ENCODE measurements around the gene ZBTB48.

Gene ZBTB48

GRCh38 chr1:6538956-6539355, 40.8 kb upstream of the ZBTB48 start:
- no peaks in the 10 kb centered on the region for H3F3A ChIP-seq (ENCODE audit: insufficient read depth)
- no peak overlapping the region for H3K9ac ChIP-seq (ENCODE audit: low read length)
- no peak overlapping the region for H3K4me2 ChIP-seq (ENCODE audit: low read depth, low read length, poor library complexity, severe bottlenecking)
- TF ChIP-seq EZH2phosphoT487 (conservative IDR thresholded peaks at IDR 0.05; ENCODE audit: low read length) (no peak), CTCF (IDR thresholded peaks at IDR 0.05; ENCODE audit: insufficient read depth, low read length, poor library complexity, severe bottlenecking) (no peak)
- no peak overlapping the region for H3K4me3 ChIP-seq (ENCODE audit: insufficient read depth, low read length, poor library complexity, severe bottlenecking)
- H3K79me2 ChIP-seq (ENCODE audit: insufficient read depth, low read length), result peaks cover 11% of the 10 kb centered on the region; the same call in 1 of the 2 replicates
- no peaks in the 10 kb centered on the region for H3K9me2 ChIP-seq (replicated peaks; ENCODE audit: insufficient read depth, low read length)
- H4K20me1 ChIP-seq (ENCODE audit: low read depth, low read length), result no peaks in the 10 kb centered on the region
- H2AFZ ChIP-seq (ENCODE audit: low read depth, low read length, severe bottlenecking), result no peak overlapping the region
- H3K27ac ChIP-seq (ENCODE audit: low read depth, low read length), result no peak overlapping the region
- H3K9me3 ChIP-seq (ENCODE audit: insufficient read depth, low read length), result no peaks in the 10 kb centered on the region
- peaks cover 12% of the 10 kb centered on the region; the same call in 1 of the 2 replicates for H3K36me3 ChIP-seq (ENCODE audit: low read length)
- H3K27me3 ChIP-seq (ENCODE audit: low read length), result no peaks in the 10 kb centered on the region

- Histone ChIP-seq H3K9ac (ENCODE audit: low read length) (no peak overlapping the region), H3K4me2 (ENCODE audit: low read depth, low read length, poor library complexity, severe bottlenecking) (no peak overlapping the region), H3K9me2 (replicated peaks; ENCODE audit: insufficient read depth, low read length) (no peaks in the 10 kb centered on the region), H3K9me3 (ENCODE audit: insufficient read depth, low read length) (no peaks in the 10 kb centered on the region), H3K27me3 (ENCODE audit: low read length) (no peaks in the 10 kb centered on the region), H3K4me3 (ENCODE audit: insufficient read depth, low read length, poor library complexity, severe bottlenecking) (no peak overlapping the region), H4K20me1 (ENCODE audit: low read depth, low read length) (no peaks in the 10 kb centered on the region), H3K79me2 (ENCODE audit: insufficient read depth, low read length) (no peaks in the 10 kb centered on the region), H3K27ac (ENCODE audit: low read depth, low read length) (no peak overlapping the region), H3F3A (ENCODE audit: insufficient read depth) (no peaks in the 10 kb centered on the region), H2AFZ (ENCODE audit: low read depth, low read length, severe bottlenecking) (no peak overlapping the region), H3K36me3 (ENCODE audit: low read length) (peaks cover 15% of the 10 kb centered on the region; the same call in 1 of the 2 replicates)
- no peak for TF ChIP-seq EZH2phosphoT487 (conservative IDR thresholded peaks at IDR 0.05; ENCODE audit: low read length)
- TF ChIP-seq CTCF (IDR thresholded peaks at IDR 0.05; ENCODE audit: insufficient read depth, low read length, poor library complexity, severe bottlenecking), result no peak
Measured at GRCh38 chr1:6544831-6545230, 35.0 kb upstream of the ZBTB48 start.

DNA sequence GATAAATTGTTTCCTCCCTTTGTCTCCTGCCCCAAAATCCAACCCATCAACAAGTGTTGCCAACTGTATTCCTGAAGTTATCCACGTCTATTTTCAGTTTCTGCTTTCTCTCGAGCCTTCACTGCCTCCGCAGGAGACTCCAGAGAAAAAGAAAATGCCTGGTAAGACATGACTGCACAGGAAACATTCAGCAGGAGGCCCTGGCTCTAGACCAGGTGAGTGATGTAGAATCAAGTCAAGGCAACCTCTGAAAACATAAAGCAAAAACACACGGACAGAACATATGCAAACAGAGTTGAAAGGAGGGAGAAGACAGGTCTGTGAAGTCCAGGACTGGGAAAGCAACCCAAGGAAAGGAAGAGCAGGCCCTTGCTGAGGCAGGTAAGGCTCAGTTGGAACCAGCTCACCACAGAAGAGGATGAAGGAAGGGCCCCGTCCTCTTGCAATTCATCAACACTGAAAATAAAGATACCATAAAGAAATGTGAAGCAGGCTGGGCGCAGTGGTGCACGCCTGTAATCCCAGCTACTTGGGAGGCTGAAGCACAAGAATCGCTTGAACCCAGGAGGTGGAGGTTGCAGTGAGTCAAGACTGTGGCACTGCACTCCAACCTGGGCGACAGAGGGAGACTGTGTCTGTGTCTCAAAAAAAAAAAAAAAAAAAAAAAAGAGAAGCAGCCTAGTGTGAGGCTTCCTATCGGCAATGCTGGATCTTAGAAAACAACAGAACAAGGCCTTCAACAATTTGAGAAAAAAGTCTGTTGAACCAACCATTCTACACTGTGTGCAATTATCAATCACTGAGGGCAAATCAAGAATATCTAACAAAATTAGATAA, 34.3 kb upstream of the ZBTB48 start:
- Histone ChIP-seq H2AFZ (ENCODE audit: low read depth, low read length, severe bottlenecking) (no peak overlapping the region), H3K27me3 (ENCODE audit: low read length) (no peaks in the 10 kb centered on the region), H3K4me2 (ENCODE audit: low read depth, low read length, poor library complexity, severe bottlenecking) (no peak overlapping the region), H3K9ac (ENCODE audit: low read length) (no peak overlapping the region), H3K27ac (ENCODE audit: low read depth, low read length) (no peak overlapping the region), H3K9me3 (ENCODE audit: insufficient read depth, low read length) (no peaks in the 10 kb centered on the region), H3K9me2 (replicated peaks; ENCODE audit: insufficient read depth, low read length) (no peaks in the 10 kb centered on the region), H4K20me1 (ENCODE audit: low read depth, low read length) (no peaks in the 10 kb centered on the region), H3K4me3 (ENCODE audit: insufficient read depth, low read length, poor library complexity, severe bottlenecking) (no peak overlapping the region), H3K79me2 (ENCODE audit: insufficient read depth, low read length) (no peaks in the 10 kb centered on the region), H3F3A (ENCODE audit: insufficient read depth) (no peaks in the 10 kb centered on the region), H3K36me3 (ENCODE audit: low read length) (peaks cover 15% of the 10 kb centered on the region; the same call in 1 of the 2 replicates)
- TF ChIP-seq EZH2phosphoT487 (conservative IDR thresholded peaks at IDR 0.05; ENCODE audit: low read length) (no peak), CTCF (IDR thresholded peaks at IDR 0.05; ENCODE audit: insufficient read depth, low read length, poor library complexity, severe bottlenecking) (no peak)

All from SU-DHL-6 (cell line).